ENCODE results near the gene TBXA2R. TPM values are rescaled to one million over a fixed set of nuclear protein-coding genes. Genes with fewer than 3 reads are reported as not detected.

The TBXA2R gene
- total RNA-seq, 3 donors from 2014 or later = 0.32 to 0.44 (median 0.33) TPM

GRCh38 chr19:3580156-3580934 lies 26.3 kb downstream of the TBXA2R start:
- H3K27ac ChIP-seq = peak overlapping the region in 1 of 2 donors; percentile 44
- no peak overlapping the region for H3K4me3 ChIP-seq
- no peaks in the 10 kb centered on the region for H3K9me3 ChIP-seq
- no peaks in the 10 kb centered on the region for H3K36me3 ChIP-seq
- TF ChIP-seq CTCF (IDR thresholded peaks at IDR 0.05) (no peak), POLR2AphosphoS5 (IDR thresholded peaks at IDR 0.05) (no peak)
- H3K27me3 ChIP-seq = peaks cover 0 to 5% of the 10 kb centered on the region in 2 donors
- DNase-seq (ENCODE audit: low spot score in 2 of 2) = no peak
- H3K4me1 ChIP-seq = no peaks in the 10 kb centered on the region
- intact Hi-C loops (cut with DNase I; ENCODE audit: low total_unique reads) = no loop called here

GRCh38 chr19:3578390-3578789 lies 28.3 kb downstream of the TBXA2R start:
- intact Hi-C loops (cut with DNase I; ENCODE audit: low total_unique reads) = no loop called here
- no peaks in the 10 kb centered on the region for H3K27me3 ChIP-seq
- H3K4me3 ChIP-seq = no peak overlapping the region
- DNase-seq (ENCODE audit: low spot score in 2 of 2) = no peak
- H3K27ac ChIP-seq = no peak overlapping the region
- TF ChIP-seq CTCF (IDR thresholded peaks at IDR 0.05) = no peak
- TF ChIP-seq POLR2A (IDR thresholded peaks at IDR 0.05) = no peak
- no peak for TF ChIP-seq POLR2AphosphoS5 (IDR thresholded peaks at IDR 0.05)
- no peaks in the 10 kb centered on the region for H3K9me3 ChIP-seq
- H3K36me3 ChIP-seq = no peaks in the 10 kb centered on the region
- no peaks in the 10 kb centered on the region for H3K4me1 ChIP-seq

- no peaks in the 10 kb centered on the region for H3K4me1 ChIP-seq
- no peaks in the 10 kb centered on the region for H3K36me3 ChIP-seq
- no peak overlapping the region for H3K27ac ChIP-seq
- no peak for TF ChIP-seq POLR2AphosphoS5 (IDR thresholded peaks at IDR 0.05)
- no peak for TF ChIP-seq CTCF (IDR thresholded peaks at IDR 0.05)
- no peak for TF ChIP-seq POLR2A (IDR thresholded peaks at IDR 0.05)
- no peaks in the 10 kb centered on the region for H3K27me3 ChIP-seq
- intact Hi-C loops (cut with DNase I; ENCODE audit: low total_unique reads) = no loop called here
- DNase-seq (ENCODE audit: low spot score in 2 of 2) = no peak
- no peak overlapping the region for H3K4me3 ChIP-seq
- no peaks in the 10 kb centered on the region for H3K9me3 ChIP-seq
Observed at GRCh38 chr19:3577723-3578344, 28.8 kb downstream of the TBXA2R start.

- Histone ChIP-seq H3K27ac (no peak overlapping the region), H3K4me1 (no peaks in the 10 kb centered on the region), H3K4me3 (peak overlapping the region in 2 of 3 donors; percentile 25 to 33), H3K36me3 (no peaks in the 10 kb centered on the region), H3K9me3 (no peaks in the 10 kb centered on the region), H3K27me3 (no peaks in the 10 kb centered on the region)
- intact Hi-C loops (cut with DNase I; ENCODE audit: low total_unique reads) = no loop called here
- no peak for DNase-seq (ENCODE audit: low spot score in 2 of 2)
- TF ChIP-seq POLR2AphosphoS5 (IDR thresholded peaks at IDR 0.05) = no peak
- no peak for TF ChIP-seq CTCF (IDR thresholded peaks at IDR 0.05)
Observed at GRCh38 chr19:3576696-3577443, 29.8 kb downstream of the TBXA2R start.

All from breast epithelium (tissue), 4 donors.